ENCODE data around the gene PKN1.
"Not testable (repeated sequence)": the region's sequence is repeated elsewhere in the genome, so short reads cannot be mapped to it uniquely, and the experiment has no call there.

PKN1 gene

DNA sequence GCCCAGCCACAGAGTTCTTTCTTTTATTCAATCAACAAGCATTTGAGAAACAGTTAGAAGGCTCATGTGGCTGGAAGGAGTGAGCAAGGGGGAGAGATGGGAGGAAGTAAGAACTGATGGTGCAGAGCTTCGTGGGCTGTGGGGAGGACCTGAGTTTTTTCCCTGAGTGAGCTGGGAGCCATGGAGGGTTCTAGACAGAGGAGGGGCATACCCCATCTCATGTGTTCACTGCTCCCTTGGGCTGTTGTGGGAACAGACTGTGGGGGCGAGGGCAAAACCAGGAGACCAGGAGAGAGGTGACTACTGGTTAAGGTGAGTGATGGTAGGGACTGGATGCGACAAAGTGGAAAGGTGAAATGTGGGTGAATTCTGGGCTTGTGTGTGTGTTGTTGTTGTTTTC lies 2.4 kb upstream of the PKN1 start:
- DNase-seq (ENCODE audit: low read depth), result no peak

DNA sequence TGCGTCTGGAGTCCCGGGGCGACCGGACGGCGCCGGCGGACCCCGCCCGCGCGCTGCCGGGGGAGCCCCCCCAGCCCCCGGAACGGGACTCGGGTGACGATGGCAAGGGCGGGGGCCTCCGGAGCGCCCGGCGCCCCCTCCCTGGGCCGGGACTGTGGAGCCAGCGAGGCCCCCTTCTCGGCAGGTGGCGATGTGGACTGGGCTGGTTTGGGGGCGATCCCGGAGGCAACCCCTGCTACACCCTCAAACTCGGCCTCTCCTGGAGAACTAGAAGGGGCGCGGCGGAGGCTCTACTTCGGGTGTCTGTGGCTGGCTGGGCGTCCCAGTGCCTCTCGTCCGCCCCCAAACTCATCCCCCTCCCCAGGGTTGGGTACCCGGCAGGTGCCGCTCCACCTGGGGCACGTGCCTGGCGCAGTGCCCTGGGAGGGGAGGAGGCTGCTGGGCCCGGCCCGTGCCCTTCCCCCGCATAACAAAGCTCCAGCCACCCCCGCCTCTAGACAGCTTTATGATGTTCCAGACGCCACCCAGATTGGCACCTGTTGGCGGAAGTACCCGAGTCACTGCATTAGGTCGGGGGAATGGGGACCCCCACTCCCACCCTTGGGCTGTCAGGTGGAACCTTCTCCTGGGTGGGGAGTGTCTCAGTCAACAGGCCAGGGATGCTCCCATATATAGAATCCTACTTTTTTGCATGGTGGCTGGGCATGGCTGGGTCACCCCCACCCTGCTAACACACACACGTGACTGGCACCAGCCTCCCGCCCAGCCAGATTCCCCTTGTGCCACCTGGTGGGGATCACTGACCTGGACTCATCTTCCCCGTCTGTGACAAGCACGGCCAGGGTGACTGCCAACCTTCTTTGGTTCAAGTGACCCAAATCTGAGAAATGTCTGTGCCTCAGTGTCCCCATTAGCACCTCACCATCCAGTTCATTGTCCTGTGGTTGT lies 722 bp downstream of the PKN1 start:
- DNase-seq (ENCODE audit: low read depth), result no peak

DNA sequence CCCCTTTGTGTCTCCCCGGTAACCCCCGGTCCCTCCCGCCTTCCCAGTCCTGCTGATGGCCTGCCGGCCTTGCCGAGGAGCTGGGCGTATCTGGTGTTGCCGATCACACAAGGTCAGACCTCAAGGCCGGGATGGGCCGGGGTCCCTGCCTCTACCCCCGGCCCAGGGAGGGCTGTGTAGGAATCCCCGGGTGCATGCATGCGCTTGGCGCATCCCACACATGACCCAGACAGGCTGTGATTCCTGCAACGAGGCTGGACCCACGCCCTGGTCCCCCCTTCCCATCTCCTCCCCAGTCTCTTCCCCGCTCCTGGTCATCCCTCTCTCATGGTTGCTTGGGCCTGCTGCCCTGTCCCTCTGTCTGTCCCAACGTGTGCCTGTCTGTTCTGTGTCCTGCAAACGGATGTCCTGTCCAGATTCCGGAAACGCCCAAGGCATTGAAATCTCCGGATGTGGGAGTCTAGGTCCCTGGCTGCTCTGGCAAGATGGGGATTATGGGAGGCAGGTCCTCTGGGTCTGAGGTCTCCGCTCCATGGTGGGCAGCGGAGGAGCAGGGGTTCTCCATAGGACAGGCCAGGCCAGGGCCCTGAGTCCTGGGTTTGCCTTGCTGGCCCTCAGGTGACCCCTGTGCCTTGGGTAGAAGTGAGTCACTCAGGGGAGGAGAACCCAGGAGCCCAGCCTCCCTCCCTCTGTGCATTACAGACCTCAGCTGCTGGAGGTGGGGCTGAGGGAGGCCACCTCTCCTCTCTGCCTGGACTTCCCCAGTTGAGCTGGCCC lies 1.6 kb downstream of the PKN1 start:
- peak; percentile 81 for DNase-seq (ENCODE audit: low read depth)

DNA sequence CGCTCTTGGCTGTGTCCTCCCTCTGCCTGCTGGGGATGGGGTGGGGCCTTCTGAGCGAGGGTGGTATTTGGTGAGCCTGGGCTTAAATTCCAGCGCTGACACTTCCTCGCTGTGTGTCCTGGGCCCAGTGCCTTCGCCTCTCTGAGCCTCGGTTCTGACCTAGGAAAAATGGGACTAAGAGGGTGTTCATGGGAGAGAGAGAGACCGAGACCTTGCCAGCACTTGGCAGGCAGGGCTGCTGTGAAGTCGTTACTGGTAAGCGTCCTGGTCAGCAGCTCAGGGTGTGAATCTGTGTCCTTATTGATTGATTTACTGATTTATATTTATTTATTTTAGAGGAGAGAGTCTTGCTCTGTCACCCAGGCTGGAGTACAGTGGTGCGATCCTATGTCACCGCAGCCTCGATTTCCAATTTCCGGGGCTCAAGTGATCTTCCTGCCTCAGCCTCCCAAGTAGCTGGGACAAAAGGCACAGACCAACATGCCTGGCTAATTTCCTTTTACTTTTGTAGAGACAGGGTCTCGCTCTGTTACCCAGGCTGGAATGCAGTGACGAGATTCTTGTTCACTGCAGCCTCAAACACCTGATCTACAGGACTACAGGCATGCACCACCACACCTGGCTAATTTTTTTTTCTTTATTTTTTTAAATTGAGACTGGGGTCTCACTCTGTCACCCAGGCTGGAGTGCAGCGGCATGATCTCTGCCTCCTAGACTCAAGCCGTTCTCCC lies 2.4 kb downstream of the PKN1 start:
- no peak for DNase-seq (ENCODE audit: low read depth)

DNA sequence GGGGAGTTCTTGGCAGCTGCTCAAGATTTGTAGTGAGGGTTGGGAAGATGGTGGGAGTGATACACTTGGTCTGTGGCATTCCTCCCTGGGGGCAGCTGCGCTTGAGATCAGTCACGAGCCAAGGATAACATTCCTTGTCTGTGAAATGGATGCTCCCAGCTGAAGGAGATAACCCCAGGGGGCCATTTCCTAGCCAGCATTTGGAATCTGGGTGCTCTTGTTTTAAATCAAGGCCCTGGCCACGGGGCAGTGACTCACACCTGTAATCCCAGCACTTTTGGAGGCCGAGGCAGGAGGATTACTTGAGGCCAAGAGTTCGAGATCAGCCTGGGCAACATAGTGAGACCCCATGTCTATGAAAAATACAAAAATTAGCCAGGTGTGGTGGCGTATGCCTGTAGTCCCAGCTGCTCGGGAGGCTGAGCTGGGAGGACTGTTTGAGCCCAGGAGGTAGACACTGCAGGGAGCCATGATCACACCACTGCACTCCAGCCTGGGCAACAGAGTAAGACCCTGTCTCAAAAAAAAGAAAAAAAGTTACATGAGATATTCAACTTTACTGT lies 4.6 kb downstream of the PKN1 start:
- DNase-seq (ENCODE audit: low read depth), result no peak

DNA sequence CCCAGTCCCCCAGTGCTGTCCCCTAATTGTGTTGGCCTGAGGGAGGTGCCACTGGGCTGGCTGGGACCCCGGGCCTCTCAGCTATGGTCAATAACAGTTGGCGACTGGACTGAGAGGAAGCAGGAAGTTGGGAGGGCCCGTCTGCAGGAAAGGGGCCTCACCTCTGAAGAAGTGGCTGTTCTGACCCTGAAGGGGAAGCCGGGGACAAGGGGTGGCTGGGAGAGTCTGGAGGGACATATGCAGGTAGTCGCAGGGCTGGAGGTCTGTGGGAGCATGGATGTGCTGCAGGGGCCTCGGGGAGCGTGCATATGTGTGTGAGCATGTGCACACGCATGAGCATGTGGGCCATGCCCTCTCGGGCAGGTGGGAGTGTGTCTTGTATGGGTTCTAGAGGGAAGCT lies 5.9 kb downstream of the PKN1 start:
- no peak for DNase-seq (ENCODE audit: low read depth)

DNA sequence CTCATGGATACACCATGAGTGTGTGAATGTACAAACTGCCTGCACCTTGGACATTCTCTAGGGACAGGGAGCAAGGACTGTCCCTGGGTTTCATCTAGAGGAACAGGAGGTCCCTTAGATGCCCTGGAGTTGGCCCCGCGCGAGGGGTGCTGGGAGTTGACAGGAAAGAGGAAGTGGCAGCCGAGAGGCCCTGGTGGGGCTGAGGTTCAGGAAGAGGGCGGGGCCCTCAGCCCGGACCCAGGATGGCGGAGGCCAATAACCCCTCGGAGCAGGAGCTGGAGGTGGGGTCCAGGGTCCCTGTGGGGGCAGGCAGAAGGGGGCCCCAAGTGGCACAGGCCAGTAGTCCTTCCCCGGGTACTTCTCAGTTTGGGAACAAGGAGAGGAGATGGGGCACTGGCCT lies 6.9 kb downstream of the PKN1 start:
- DNase-seq (ENCODE audit: low read depth), result no peak

DNA sequence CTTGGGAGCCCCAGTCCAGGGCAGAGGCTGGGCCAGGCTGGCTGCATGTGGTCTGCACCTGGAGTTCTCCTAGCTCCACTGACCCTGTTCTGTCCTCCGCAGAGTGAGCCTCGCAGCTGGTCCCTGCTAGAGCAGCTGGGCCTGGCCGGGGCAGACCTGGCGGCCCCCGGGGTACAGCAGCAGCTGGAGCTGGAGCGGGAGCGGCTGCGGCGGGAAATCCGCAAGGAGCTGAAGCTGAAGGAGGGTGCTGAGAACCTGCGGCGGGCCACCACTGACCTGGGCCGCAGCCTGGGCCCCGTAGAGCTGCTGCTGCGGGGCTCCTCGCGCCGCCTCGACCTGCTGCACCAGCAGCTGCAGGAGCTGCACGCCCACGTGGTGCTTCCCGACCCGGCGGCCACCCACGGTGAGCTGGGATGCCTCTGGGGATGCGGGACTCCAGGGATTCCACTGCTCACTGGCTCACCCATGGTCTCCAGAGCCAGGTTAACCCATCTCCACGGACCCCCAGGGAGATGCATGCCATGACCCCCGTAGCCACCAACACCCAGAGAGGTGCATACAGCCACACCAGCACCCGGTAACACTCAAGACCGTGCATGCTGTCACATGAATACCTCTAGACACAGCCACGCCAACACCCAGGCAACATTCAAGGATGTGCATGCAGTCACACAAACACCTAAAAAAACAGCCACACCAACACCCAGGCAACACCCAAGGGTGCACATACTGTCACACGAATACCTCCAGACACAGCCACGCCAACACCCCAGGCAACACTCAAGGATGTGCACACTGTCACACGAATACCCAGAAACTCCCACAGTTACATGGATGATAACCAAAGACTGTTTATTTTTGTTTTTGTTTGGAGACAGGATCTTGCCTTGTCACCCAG lies 8.2 kb downstream of the PKN1 start:
- DNase-seq (ENCODE audit: low read depth), result no peak

DNA sequence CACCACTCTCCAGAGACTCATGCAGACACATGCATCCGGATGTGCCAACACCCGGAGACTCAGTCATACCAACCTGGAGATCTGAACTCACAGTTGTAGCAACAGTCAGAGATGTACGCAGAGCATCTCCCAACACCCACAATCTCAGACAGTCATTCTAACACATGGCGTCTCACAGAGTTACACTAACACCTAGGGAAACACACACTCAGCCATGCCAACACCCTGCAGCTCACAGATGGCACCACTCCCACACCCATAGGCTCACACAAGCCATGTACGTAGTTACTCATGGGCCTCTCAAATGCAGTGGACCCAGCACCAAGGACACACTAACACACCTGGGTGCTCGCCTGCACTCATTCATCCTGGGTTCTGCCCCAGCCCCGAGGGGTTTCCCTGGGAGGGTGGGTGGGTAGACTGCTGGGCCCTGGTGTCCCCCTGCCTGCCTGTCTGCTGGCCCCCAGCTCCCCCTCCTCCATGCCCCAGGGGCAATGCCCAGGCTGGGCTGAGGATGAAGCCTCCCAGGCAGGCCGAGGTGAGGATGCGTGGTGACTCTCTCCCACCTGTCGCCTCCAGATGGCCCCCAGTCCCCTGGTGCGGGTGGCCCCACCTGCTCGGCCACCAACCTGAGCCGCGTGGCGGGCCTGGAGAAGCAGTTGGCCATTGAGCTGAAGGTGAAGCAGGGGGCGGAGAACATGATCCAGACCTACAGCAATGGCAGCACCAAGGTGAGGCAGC lies 10.0 kb downstream of the PKN1 start:
- DNase-seq (ENCODE audit: low read depth), result no peak

DNA sequence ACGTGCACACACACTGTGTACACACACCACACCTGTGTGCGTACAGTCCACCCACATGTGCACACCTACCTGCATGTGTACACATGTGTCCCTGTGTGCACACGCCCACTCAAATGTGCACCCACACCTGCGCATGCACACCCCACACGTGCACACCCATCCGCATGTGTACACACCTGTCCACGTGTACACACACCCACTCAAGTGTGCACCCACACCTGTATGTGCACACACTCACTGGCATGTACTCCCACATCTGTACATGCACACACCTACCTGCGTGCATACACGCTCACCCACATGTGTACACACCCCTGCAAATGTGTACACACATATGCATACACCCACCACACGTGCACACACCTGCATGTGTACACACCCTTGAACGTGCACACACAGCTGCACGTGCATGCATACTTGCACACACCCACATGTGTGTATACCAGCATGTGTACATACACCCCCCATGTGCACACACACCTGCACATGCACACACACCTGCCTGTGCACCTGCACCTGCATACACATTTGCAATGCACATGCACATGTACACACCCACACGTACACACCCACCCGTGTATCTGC lies 10.6 kb downstream of the PKN1 start:
- no peak for DNase-seq (ENCODE audit: low read depth)

DNA sequence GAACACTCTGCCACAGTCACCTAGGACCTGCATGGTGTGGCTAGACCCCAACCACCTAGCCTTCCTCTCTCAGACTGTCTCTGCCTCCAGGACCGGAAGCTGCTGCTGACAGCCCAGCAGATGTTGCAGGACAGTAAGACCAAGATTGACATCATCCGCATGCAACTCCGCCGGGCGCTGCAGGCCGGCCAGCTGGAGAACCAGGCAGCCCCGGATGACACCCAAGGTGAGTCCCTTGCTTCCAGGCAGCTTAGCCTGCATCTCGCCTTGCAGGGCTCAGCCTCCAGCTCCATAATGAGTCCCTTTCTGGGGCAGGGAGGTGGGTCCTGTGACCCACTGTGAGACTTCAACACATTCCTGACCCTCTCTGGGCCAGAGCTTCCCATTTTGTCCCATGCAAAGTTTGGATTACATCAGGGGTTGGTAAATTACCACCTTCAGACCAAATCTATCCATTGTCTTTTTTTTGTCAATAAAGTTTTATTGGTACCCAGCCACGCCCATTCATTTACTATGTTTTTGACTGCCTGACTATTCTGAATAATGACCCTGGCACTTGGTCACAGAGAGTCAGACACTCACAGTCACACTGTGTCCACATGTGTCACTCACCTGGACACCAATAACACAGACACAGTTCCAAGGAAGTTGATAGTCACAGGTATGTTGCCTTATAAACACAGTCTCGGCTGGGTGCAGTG lies 13.4 kb downstream of the PKN1 start:
- no peak for DNase-seq (ENCODE audit: low read depth)

DNA sequence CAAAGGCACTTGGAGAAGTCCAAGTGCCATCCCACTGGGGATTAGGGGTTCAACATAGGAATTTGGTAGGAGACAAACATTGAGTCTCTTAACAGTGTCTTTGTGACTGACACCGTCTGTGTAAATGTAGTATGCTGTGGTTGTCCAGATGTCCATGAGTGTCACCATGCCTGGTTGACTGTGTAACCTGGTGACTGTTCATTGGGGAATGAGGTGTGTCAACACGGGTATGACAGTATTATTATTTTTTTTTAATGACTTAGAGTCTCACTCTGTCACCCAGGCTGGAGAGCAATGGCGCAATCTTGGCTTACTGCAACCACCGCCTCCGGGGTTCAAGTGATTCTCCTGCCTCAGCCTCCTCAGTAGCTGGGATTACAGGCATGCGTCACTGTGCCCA lies 16.2 kb downstream of the PKN1 start:
- DNase-seq (ENCODE audit: low read depth), result no peak

DNA sequence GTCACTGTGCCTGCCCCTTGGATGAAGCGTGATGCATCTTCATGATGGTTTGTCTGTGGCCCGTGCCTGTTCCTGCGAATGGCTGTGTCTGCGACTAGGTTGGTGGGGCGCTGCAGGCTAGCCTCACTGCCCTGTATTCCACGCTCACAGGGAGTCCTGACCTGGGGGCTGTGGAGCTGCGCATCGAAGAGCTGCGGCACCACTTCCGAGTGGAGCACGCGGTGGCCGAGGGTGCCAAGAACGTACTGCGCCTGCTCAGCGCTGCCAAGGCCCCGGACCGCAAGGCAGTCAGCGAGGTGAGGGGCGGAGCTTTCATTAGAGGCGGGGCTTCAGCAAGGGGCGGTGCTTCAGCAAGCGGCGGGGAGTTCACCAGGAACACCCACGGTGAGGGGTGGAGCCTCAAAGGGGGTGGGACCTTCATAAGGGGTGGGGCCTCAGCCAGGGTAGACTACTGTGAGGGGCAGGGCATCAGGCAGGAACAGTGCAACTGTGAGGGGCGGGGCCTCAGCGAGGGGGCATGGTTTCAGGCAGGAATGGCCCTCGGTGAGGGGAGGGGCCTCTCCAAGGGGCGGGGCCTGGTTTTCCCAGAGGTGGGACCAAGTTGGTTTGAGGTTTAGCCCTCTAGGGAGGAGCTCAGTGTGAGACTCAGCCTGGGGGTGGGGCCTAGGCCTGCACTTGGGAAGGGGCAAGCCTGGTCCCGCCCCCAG lies 17.2 kb downstream of the PKN1 start:
- DNase-seq (ENCODE audit: low read depth), result peak; percentile 37

DNA sequence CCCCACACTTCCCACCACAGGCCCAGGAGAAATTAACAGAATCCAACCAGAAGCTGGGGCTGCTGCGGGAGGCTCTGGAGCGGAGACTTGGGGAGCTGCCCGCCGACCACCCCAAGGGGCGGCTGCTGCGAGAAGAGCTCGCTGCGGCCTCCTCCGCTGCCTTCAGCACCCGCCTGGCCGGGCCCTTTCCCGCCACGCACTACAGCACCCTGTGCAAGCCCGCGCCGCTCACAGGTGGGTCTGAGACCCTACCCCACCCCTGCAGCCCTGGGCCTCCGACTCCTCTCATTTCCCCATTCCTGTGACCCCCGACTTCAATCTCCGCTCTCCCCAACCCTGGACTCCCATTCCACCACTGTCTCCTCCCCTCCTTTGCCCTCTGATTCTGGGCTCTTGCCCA lies 17.8 kb downstream of the PKN1 start:
- DNase-seq (ENCODE audit: low read depth), result no peak

DNA sequence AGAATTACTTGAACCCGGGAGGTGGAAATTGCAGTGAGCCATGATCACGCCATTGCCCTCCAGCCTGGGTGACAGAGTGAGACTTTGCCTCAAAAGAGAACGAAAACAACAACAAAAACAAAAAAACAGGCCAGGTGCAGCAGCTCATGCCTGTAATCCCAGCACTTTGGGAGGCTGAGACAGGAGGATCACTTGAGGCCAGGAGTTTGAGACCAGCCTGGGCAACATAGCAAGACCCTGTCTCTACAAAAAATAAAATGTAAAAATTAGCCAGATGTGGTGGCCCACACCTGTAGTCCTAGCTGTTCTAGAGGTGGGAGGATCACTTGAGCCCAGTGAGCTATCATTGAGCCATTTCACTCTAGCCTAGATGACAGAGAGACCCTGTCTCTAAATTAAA lies 19.2 kb downstream of the PKN1 start:
- not testable (repeated sequence) for DNase-seq (ENCODE audit: low read depth)

DNA sequence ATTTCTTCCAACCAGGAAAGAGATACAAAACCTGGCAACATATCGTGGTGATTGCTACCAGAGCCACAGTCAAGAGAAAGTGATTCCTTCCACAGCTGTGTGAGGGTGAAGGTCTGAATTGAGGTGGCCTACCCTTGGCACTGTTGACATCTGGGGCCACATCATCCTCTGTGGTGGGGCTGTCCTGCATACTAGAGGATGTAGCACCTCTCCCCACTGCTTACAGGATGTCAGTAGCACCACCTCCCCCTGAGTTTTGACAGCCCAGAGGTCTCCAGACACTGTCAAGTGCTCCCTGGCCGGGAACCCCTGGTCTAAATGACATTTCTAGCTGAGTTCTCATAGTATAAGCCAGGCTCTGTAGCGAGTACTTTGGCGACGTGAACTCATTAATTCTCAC lies 26.6 kb downstream of the PKN1 start:
- DNase-seq (ENCODE audit: low read depth), result no peak

DNA sequence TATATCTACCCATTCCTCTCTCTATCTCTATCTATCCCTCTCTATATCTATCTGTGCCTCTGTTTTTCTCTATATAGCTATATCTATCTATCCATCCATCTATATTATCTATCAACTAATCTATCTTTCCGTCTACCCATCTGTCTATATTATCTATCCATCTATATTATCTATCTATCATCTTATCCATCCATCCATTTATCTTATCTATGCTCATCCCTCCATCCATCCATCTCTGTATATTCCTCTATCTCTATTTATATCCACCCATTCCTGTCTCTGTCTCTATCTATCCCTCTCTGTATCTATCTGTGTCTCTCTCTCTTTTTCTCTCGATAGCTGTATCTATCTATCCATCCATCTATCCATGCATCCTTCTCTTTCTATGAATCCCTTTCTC lies 27.8 kb downstream of the PKN1 start:
- no peak for DNase-seq (ENCODE audit: low read depth)

DNA sequence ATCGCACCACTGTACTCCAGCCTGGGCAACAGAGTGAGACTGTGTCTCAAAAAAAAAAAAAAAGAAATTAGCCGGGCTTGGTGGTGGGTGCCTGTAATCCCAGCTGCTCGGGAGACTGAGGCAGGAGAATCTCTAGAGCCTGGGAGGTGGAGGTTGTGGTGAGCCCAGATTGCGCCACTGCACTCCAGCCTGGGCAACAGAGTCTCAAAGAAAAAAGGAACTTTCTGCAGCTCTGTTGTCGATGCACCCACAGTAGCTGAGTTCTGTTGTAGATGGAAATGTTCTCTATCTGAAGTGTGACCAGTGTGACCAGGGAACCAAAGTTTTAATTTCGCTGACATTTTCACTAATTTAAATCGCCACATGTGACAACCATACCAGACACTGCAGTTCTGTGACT lies 29.3 kb downstream of the PKN1 start:
- not testable (repeated sequence) for DNase-seq (ENCODE audit: low read depth)

DNA sequence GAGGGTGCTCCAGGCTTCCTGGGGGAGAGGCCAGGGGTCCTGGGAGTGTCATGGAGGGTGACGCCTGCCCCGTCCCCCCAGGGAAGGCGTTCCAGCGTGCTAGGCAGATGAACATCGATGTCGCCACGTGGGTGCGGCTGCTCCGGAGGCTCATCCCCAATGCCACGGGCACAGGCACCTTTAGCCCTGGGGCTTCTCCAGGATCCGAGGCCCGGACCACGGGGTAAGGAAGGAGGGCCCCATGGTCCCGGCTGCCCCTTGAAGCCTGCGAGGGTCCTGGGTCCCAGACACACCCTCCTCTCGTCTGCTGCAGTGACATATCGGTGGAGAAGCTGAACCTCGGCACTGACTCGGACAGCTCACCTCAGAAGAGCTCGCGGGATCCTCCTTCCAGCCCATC lies 30.6 kb downstream of the PKN1 start:
- DNase-seq (ENCODE audit: low read depth), result no peak

All from amniotic epithelial cell (primary cell).